Esophagus squamous epithelium (tissue), 4 donors: ENCODE results near the gene EMSY.

Source experiments
- CTCF ChIP-seq, 6 experiments: fragments of 450-650 bp in 4 of 6; fragments of 200-600 bp in 2 of 6; sonication (generic) in 2 of 6; IDR thresholded peaks; one replicate each; pipeline ENCODE4 v1.5.1; 2016 to 2019; ENCODE audit warnings: antibody characterized with exemption in 6 of 6, mild to moderate bottlenecking in 4 of 6, moderate library complexity in 4 of 6
- POLR2A ChIP-seq, 4 donors: fragments of 450-650 bp; IDR thresholded peaks; one replicate each; pipeline ENCODE4 v1.6.1; 2017; ENCODE audit warnings: antibody characterized with exemption in 4 of 4, mild to moderate bottlenecking in 4 of 4, moderate library complexity in 3 of 4

- TF ChIP-seq POLR2A (IDR thresholded peaks at IDR 0.05) (no peak), CTCF (IDR thresholded peaks at IDR 0.05) (no peak)
These were observed 143.1 kb downstream of the EMSY start for GRCh38 chr11:76587820-76588454.
